GM18907 (cell line): Measurements from ENCODE around the gene GPR21.

Experiments used
- ATAC-seq: cut with Tn5 transposase; IDR thresholded peaks from one replicate; pipeline ENCODE4 v1.9.1; 2021; ENCODE audit warnings: mild to moderate bottlenecking, moderate library complexity; ENCODE audit not compliant: unreplicated experiment

GPR21 gene, protein sequence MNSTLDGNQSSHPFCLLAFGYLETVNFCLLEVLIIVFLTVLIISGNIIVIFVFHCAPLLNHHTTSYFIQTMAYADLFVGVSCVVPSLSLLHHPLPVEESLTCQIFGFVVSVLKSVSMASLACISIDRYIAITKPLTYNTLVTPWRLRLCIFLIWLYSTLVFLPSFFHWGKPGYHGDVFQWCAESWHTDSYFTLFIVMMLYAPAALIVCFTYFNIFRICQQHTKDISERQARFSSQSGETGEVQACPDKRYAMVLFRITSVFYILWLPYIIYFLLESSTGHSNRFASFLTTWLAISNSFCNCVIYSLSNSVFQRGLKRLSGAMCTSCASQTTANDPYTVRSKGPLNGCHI

DNA sequence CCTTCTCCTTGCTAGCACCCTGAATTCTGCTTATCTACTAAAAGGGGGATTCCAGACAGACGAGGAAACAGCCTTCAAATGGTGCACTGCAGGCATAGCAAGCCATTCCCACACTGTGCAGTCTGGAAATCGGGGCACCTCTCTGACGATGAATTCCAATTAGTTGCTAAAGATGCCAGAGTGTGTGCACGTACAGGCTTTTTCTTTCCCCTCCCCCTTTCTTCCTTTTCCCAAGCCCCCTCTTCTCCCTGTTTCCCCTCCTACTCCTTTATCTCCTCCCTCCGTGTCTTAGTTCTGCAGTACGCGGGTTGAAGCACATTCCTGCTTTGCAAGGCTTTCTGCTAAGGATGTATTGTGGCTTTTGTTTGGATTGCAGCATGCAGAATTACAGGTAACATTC lies at the start of gene GPR21:
TSS of gene GPR21 (plus strand) at position 316 of the 400 bp plus-strand sequence. CDS start 900 bp downstream, outside the sequence.
- no peak for ATAC-seq

DNA sequence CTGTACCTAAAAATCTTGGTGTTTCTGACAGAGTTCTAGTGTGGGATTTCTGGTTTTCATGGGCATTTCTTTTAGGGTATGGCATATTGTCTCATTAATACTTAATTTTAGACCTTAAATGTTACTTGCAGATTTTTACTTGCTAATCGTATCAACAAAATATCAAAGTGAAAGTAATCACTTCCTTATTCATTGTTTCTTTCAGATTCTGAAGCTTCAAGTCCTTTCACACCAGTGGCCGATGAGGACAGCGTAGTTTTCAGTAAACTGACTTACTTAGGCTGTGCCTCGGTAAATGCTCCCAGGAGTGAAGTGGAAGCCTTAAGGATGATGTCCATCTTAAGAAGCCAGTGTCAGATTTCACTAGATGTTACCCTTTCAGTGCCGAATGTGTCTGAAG lies 47.5 kb upstream of the GPR21 start:
- no peak for ATAC-seq

DNA sequence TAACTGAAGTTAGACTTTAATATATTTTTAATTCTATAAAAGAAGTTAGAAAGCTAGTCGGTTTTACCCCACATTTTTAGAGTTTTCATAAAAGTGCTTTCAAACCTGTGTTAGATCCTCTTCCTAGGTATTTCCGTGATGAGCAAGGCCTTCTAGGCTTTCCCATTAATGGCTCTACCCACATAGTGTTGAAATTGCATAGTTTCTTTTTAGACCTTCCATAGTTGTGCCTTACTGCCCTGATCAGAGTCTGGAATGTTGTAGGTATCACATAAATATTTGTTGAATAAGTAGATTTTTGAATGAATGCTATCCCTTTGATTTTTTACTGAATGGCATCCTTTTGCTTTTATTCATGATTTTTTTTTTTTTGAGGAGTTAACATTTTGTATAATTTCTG lies 45.3 kb upstream of the GPR21 start:
- ATAC-seq, result no peak

DNA sequence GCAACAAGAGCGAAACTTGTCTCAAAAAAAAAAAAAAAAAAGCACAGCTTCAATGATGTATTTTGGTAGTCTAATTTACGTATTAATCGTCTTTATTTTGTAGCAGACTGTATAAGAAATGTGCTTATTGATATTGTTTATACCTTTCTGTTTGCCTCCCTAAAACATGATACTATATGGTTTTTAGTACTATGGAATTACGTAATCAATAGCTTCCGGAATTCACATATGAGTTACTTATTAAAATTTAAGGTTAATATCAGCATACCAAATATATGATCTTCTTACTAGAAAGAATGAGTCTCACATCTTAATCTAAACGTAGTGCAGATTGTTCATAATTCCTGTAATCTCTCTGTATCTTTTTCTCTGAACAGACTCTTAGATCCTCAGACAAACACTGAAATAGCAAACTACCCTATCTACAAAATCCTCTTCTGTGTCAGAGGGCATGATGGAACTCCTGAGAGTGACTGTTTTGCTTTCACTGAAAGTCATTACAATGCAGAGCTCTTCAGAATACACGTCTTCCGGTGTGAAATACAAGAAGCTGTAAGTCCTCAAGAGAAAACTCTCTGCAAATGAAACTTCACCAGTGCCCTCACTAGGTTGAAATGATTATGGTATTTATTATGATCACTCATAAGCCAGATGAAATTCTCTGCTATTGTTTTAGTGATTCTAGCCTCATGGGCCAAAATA lies 44.4 kb upstream of the GPR21 start:
- ATAC-seq, result peak; percentile 81

DNA sequence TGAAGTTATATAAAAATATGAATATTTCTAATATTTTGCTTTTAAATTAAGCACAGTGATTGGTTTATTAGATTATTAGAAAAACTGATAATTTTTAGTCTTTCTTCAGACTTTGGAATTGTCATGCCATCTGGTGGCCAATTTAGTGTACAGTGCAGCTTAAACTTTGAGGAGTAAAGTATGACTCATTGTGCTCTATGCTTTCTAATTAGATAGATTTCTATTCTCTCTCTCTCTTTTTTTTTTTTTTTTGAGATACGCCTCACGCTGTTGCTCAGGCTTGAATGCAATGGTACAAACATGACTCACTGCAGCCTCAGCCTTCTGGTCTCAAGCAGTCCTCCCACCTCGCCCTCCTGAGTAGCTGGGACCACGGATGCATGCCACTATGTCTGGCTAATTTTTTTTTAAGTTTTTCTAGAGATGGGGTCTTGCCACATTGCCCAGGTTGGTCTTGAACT lies 42.1 kb upstream of the GPR21 start:
- ATAC-seq, result peak; percentile 42

DNA sequence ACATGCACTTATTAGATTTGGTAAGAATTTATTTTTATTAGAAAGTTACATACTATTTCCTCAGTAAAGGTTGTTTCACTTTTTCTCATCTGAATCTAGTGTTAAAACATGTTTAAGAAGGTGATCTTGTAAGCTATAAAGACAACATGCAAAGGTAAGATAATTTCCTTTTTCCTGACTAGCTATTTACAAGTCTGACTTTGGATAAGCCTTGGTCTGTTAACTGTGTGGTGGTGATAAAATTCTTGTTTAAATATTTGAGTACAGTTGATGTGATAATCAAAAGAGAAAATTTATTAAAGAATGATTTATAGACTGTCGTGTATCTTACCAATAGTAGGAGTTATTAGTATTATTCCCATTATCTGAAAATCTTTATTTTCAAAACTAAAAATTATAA lies 36.9 kb upstream of the GPR21 start:
- no peak for ATAC-seq

DNA sequence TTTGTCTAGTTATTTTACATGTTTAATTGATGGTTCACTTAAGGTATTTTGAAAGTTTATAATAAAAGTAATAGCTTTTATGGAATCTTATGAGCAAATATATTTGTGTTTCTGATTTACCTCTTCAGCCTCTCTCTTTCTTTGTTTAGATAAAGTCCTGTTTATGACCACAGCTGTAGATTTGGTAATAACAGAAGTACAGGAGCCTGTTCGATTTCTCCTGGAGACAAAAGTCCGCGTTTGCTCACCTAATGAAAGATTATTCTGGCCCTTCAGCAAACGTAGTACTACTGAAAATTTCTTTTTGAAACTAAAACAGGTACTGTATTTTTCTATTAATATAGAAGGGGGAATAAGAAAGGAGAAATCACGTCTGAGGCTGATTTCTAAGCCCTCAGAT lies 35.0 kb upstream of the GPR21 start:
- no peak for ATAC-seq

DNA sequence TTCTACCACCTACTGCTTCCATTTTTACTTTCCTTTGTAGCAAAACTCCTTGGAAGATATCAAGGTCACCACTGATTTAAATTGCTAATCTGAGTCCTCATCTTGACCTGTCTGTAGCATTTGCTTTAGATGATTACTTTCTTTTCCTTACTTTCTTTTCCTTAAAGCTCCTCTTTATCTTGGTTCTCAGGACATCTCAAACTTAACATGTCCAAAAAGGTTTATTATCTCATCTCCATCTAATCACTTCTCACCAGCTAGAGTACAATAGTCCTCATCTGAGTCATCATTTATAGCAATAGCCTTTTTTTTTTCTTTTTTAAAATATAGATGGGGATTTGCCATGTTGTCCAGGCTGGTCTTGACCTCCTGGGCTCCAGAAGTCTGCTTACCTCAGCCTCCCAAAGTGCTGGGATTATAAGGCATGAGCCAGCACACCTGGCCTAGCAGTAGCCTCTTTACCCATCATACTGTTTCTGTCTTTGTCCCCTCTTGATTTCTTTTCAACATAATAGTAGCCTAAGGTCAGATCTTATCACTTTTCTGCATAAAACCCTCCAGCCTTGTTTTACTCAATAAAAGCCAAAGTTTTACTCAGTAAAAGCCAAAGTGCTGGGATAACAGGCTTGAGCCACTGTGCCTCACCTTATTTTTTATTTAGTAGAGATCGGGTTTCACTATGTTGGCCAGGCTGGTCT lies 32.9 kb upstream of the GPR21 start:
- no peak for ATAC-seq

DNA sequence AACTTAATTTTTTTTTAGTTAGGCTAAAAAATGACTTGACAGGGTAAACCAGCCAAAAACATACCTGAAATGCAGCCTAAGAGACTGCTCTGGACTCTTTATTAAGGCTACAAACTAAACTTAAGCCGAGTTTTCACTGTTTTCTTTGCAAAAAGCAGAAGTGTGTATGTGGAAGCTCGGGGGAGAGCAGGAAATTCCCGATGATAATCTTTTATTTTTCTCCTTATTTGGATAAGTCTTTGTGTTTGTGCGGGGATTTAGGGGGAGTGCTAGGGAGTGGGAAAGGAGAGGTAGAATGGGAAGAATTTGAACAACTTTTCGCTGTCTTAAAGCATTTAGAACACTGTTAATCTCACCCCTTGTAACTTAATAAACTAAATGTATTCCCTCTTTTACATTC lies 30.7 kb upstream of the GPR21 start:
- ATAC-seq, result no peak

DNA sequence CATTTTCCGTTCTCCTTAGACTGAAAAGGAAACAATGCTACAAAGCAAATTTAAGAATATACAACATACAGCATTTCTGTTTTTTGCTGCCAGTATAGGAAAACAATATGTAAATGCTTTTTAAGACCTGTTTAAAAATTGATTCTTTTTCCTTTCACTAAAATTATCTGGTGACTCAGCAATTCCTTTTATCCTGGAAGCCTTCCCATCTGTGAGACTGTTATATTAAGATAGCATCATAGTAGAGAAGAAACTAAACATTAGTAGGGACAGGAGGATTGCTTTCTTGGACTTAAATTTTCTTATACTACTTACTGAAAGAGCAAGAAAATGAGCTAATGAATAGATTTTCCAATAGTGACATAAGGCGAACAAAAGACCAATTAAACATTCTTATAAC lies 30.0 kb upstream of the GPR21 start:
- no peak for ATAC-seq

DNA sequence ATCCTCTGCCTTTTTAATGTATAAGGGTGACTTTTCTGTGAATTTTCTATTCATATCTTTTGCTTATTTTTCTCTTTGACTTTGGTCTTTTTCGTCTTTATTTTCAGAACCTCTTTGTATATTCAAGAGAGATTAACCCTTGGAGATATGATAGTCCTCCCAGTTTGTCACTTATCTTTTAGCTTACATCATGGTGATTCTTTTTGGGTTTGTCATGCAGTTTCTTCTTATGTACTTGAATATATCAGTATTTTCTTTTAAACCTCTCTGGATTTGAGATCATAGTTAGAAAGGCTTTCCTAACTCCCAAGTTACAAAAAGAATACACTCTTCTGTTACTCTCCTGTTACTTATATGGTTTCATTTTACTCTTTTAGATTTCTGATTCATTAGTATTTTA lies 27.5 kb upstream of the GPR21 start:
- no peak for ATAC-seq

DNA sequence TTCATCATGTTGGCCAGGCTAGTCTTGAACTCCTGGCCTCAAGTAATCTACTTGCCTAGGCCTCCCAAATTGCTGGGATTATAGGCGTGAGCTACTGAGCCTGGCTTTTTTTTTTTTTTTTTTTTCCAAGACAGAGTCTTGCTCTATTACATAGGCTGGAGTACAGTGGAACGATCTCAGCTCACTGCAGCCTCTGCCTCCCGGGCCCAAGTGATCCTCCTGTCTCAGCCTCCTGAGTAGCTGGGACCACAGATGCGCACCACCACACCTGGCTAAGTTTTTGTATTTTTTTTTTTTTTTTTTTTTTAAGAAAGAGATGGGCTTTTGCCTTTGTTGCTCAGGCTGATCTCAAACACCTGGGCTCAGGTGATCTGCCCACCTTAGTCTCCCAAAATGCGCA lies 26.2 kb upstream of the GPR21 start:
- ATAC-seq, result no peak

DNA sequence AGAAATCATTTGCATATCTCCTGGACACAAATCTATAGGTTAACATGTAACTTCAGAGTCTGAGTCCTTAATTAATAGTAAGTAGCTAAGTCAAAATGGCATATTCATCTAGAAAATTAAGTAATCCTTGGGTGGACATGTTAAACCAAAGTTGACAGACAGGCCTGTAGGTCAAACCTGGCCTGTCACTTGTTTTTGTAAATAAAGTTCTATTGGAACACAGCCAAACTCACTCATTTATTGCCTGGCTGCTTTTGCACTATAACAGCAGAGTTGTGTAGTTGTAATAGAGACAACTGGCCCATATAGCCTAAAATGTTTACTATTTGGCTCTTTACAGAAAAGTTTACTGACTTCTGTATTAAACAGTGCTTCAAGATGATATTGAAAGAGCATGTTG lies 24.6 kb upstream of the GPR21 start:
- no peak for ATAC-seq

DNA sequence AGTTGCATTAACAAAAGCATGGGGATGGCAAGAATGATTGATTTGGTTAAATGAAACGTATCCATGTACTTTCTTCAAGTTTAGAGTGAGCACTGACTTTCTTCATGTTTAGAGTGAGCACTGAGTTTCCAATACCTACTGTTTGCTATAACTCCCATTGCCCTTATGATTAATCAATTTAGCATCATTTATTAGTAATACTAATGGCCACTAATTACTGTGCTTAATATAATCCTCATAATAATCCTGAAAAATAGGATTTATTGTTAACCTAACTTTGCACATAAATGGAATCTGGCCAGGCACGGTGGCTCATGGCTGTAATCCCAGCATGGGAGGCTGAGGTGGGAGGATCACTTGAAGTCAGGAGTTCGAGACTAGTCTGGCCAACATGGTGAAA lies 22.1 kb upstream of the GPR21 start:
- ATAC-seq, result no peak

DNA sequence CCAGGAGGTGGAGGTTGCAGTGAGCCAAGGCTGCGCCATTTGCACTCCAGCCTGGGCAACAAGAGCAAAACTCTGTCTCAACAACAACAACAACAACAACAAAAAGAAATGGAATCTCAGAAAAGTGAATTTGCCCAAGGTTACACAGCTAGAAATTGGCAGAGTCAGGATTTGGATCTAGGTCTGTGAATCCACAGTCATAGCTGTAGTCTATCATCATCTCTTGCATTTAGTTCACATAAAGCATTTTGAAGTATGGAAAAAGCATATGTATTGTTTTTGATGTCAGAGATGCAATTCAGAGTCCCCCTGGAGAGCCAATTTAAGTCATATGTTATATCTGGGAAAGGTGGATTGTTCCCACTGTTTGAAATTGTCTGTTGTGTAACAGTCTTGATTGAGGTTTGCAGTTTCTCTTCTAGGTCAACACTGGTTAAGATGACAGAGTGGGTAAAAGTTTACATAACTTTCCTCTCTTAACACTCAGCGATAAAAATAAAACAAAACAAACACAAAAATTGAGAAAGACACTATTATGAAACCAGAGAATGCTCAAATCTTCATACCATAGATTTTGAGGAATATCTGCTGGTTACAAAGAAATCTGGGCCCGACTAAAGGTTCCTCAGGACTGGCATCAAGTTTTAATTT lies 21.5 kb upstream of the GPR21 start:
- ATAC-seq, result no peak

DNA sequence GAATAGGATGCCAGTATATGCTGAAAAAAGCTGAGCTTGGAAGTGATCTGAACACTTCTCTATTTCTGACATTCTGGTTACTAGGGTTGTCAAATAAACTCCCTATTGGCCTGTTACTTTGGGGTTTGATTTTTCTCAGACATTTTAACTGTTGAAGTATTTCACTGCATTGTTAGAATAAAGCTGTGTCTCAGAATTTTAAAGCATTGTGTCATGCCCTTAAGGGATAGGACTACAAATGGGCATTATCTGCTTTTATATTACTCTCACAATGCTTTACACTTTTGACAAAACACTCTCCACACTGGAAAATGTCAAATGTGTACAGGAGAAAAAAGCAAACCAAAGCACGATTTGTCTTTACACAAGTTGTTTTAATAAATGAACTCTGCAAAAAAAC lies 16.8 kb upstream of the GPR21 start:
- no peak for ATAC-seq

DNA sequence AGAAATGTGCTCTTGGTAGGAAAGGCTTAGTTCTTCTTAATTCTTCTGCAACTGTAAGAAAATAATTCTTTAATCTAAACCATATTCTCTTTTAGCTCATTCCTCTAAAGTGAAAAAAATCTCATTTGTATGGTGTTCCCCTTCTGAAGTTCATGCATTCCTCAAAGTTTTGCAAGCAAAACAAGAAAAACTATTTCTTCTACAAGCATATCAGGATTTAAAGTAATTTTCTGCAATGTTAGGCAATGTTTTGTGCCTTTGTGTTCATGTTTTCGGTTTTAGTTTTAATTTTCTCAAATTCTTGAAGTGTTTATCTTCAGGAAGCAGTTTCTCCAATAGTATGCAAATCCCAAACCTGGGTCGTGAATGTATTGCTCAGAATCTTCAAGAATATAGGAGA lies 12.7 kb upstream of the GPR21 start:
- no peak for ATAC-seq

DNA sequence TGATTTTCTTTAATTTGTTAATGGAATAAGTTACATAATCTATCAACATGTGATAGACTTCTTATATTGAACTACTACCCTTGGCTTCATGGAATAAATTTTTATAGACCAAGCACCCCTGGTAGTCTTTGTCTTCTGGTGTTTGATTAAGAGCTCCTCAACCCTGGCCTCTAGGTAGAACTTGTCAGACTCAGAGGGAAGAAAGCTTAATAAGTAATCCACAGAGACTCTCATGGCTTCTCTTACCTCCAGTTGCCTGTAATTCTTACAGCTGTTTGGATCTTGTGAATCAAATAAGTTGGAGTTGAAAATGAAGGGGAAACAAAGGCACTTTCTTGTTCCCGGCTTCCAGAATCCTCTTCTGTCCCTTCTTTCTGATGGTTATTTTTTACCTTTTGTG lies 7.0 kb upstream of the GPR21 start:
- ATAC-seq, result no peak

DNA sequence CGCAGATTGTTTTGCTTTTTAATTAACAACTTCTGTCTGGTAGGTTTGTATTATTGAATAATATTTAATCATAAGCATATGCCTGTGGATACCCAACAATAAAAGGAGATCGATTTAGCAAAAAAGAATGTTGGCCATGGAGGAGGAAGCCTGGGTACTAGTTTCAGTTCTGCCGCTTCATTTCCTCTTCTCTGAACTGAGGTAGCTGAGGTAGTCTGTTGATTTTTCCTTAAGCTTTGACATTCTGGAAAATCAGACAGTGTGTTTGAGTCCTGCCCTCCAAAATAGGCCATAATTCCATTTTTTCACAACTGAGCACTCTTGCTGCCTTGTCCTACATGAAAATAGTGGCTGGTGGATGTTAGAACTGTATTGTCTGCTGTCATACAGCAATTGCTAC lies 6.0 kb upstream of the GPR21 start:
- no peak for ATAC-seq

DNA sequence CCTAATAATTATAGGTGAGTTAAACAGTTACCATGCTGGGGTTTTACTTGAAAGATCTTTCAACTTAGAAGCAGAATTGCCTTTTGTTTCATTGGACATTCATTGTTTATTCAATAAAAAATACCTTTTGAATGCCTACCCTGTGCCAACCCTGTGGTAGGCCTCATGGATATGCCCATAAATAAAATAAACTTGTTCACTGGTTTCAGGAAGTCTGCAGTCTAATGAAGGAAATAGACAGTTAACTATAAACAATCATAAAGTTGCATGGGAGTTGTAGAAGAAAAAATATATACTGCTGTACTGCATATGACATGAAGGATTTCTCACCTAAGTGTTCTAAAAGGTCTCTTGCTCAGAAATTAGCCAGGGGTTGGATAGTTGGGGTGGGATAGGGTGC lies 5.3 kb upstream of the GPR21 start:
- no peak for ATAC-seq

DNA sequence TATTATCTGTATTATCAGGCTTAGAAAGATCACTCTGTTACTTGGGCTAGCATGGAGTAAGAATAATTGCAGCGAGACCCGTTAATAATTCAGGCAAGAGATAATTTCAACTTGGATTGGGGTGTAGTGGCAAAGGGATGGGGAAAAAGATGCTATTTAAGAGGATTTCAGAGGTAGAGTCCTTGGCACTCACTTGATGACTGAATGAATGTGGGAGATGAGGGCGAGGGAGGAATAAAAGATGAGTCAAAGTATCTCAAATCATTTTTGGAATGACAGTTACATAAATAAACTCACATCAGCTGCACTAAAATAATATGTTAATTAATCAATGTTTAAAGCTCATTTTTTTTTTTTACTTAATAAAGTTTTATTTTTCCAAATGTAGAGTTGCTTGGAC lies 4.5 kb upstream of the GPR21 start:
- ATAC-seq, result no peak
